HEK293 (cell line): Measurements from ENCODE around the gene ANK2.

Experiments
- CTCF ChIP-seq: fragments of 450-650 bp; formaldehyde crosslinking; IDR thresholded peaks from 2 replicates; pipeline ENCODE4 v1.5.1; 2016; ENCODE audit warnings: missing biosample characterization, missing genetic modification characterization
- GLI4 ChIP-seq: fragments of 450-650 bp; formaldehyde crosslinking; IDR thresholded peaks from 2 replicates; pipeline ENCODE4 v1.5.1; 2016; ENCODE audit warnings: missing biosample characterization, missing genetic modification characterization
- PBX3 ChIP-seq: sonication (generic); formaldehyde crosslinking; IDR thresholded peaks from 2 replicates; pipeline ENCODE4 v1.8.1; 2022; ENCODE audit warnings: mild to moderate bottlenecking, moderate library complexity, missing genetic modification reagents
- SP2 ChIP-seq: fragments of 450-650 bp; formaldehyde crosslinking; IDR thresholded peaks from 2 replicates; pipeline ENCODE4 v1.5.1; 2016; ENCODE audit warnings: missing biosample characterization, missing genetic modification characterization
- ZBTB1 ChIP-seq: fragments of 450-650 bp; formaldehyde crosslinking; IDR thresholded peaks from 2 replicates; pipeline ENCODE4 v1.5.1; 2016; ENCODE audit warnings: missing biosample characterization, missing genetic modification characterization
- ZBTB7A ChIP-seq: fragments of 450-650 bp; formaldehyde crosslinking; IDR thresholded peaks from 2 replicates; pipeline ENCODE4 v1.5.1; 2016; ENCODE audit warnings: low read depth, missing biosample characterization, missing genetic modification characterization
- ZFHX2 ChIP-seq: fragments of 450-650 bp; formaldehyde crosslinking; conservative IDR thresholded peaks from 2 replicates; pipeline ENCODE4 v1.5.1; 2016; ENCODE audit warnings: missing biosample characterization, missing genetic modification characterization
- ZFP3 ChIP-seq: fragments of 450-650 bp; formaldehyde crosslinking; IDR thresholded peaks from 2 replicates; pipeline ENCODE4 v1.5.1; 2016; ENCODE audit warnings: low read depth, missing biosample characterization, missing genetic modification characterization
- ZNF138 ChIP-seq: fragments of 450-650 bp; formaldehyde crosslinking; IDR thresholded peaks from 2 replicates; pipeline ENCODE4 v1.5.1; 2016; ENCODE audit warnings: missing biosample characterization, missing genetic modification characterization, borderline replicate concordance
- ZNF488 ChIP-seq: fragments of 450-650 bp; formaldehyde crosslinking; IDR thresholded peaks from 2 replicates; pipeline ENCODE4 v1.5.1; 2016; ENCODE audit warnings: missing biosample characterization, missing genetic modification characterization
- ZNF580 ChIP-seq: fragments of 450-650 bp; formaldehyde crosslinking; IDR thresholded peaks from 2 replicates; pipeline ENCODE4 v1.5.1; 2016; ENCODE audit warnings: missing biosample characterization, missing genetic modification characterization
- ZNF624 ChIP-seq: fragments of 450-650 bp; formaldehyde crosslinking; IDR thresholded peaks from 2 replicates; pipeline ENCODE4 v1.5.1; 2017; ENCODE audit warnings: missing biosample characterization, missing genetic modification characterization
- ZNF777 ChIP-seq: fragments of 450-650 bp; formaldehyde crosslinking; IDR thresholded peaks from 2 replicates; pipeline ENCODE4 v1.5.1; 2017; ENCODE audit warnings: missing biosample characterization, missing genetic modification characterization, borderline replicate concordance

GRCh38 chr4:113179091-113179490 is 129.6 kb downstream of the ANK2 start:
- TF ChIP-seq CTCF (tag by site-specific recombination) (no peak), ZNF488 (no peak), ZFHX2 (tag by site-specific recombination) (no peak), SP2 (no peak), ZBTB7A (tag by site-specific recombination) (no peak), ZNF624 (tag by site-specific recombination) (no peak), ZNF580 (tag by site-specific recombination) (no peak), ZNF138 (tag by site-specific recombination) (no peak), ZFP3 (no peak), PBX3 (no peak), GLI4 (tag by site-specific recombination) (no peak), ZBTB1 (tag by site-specific recombination) (no peak), ZNF777 (no peak)
